PC-3 (cell line): ENCODE results near the gene PPP4R4.
"Not testable (repeated sequence)": the region's sequence is repeated elsewhere in the genome, so short reads cannot be mapped to it uniquely, and the experiment has no call there.

Experiments used
- CTCF ChIP-seq: fragments of 300-600 bp; sonication (generic); conservative IDR thresholded peaks from 2 replicates; pipeline ENCODE4 v1.5.1; 2017; ENCODE audit warnings: antibody characterized with exemption, low read depth, mild to moderate bottlenecking, low read length
- EZH2 ChIP-seq: fragments of 300-600 bp; sonication (generic); IDR thresholded peaks from one replicate; pipeline ENCODE4 v1.6.1; 2017; ENCODE audit warnings: antibody characterized with exemption, mild to moderate bottlenecking, low read length; ENCODE audit not compliant: unreplicated experiment

GRCh38 chr14:94268582-94268981 lies 94.5 kb downstream of the PPP4R4 start:
- TF ChIP-seq CTCF, EZH2: not testable (repeated sequence)
